ENCODE results near the gene BMPR1B.
A peak's percentile ranks its signal among the peaks of the same experiment; 100 is the strongest.

DNA sequence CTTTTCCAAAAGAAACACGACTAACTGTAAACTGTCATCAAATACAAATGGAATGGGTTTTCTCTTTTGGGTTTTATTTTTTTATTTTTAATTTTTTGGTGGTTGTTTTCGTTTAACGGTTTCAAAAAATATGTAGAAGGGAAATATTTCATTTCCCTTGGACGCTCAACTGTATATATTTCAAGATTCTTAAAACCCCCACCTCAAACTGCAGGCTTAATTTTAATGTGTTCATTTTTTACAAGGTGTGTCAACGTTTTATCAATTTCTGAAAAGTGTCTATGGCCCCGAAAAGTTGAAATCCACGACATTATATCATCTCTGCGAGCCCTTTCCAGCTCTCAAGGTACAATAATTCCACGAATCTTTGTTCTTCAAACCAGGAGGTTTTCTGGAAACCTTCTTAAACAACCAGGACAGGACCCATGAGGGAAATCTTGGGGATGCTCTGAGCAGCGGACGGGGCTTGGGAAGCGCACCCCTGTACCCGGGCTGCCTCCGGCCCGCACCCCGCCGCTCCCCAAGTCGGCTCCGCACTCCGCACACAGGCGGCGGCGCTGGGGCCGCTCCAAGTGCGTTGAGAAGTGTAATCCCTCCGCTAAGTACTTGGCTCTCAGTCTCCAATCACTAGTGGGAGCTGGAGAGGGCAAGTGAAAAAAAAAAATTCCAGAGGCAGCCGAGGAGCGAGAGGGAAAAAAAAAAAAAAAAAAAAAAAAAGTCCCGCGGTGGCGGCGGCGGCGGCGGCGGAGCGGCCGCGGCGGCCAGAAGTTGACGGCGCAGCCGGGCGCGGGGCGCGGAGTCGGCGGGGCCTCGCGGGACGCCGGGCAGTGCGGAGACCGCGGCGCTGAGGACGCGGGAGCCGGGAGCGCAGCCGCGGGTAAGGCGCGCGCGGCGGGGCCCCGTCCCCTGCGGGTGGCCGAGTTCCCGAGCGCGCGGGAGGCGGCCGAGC is at the start of gene BMPR1B:
- TF ChIP-seq, protein P1, sequence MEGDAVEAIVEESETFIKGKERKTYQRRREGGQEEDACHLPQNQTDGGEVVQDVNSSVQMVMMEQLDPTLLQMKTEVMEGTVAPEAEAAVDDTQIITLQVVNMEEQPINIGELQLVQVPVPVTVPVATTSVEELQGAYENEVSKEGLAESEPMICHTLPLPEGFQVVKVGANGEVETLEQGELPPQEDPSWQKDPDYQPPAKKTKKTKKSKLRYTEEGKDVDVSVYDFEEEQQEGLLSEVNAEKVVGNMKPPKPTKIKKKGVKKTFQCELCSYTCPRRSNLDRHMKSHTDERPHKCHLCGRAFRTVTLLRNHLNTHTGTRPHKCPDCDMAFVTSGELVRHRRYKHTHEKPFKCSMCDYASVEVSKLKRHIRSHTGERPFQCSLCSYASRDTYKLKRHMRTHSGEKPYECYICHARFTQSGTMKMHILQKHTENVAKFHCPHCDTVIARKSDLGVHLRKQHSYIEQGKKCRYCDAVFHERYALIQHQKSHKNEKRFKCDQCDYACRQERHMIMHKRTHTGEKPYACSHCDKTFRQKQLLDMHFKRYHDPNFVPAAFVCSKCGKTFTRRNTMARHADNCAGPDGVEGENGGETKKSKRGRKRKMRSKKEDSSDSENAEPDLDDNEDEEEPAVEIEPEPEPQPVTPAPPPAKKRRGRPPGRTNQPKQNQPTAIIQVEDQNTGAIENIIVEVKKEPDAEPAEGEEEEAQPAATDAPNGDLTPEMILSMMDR (conservative IDR thresholded peaks at IDR 0.05 in 1 of 2, IDR thresholded peaks at IDR 0.05 in 1 of 2; ENCODE audit: extremely low read depth in 1 of 2, insufficient read depth in 1 of 2, low read depth in 1 of 2, low read length in 2 of 2), result peak in 1 of 2 donors; percentile 45
- TF ChIP-seq EZH2 (IDR thresholded peaks at IDR 0.05; ENCODE audit: borderline replicate concordance, low read length), result no peak

Measured in mammary epithelial cell (primary cell).